Endothelial cell of umbilical vein (primary cell): Measurements from ENCODE around the gene RENBP. TPM values are rescaled to one million over a fixed set of nuclear protein-coding genes. Genes with fewer than 3 reads are reported as not detected.

Experiments
- BruUV-seq: library from RNA; stranded (reverse); fragments of 400-500 nt; replicated peaks from 2 replicates; lab custom pipeline; 2021; lab: Mats Ljungman, UMichigan
- CTCF ChIA-PET: fragments of 300-600, 350-600 bp; sonication (Branson Sonifier 250); formaldehyde crosslinking; loops from one replicate; lab custom pipeline; 2021; ENCODE audit warnings: antibody characterized with exemption, inconsistent platforms; lab: Charles Lee
- POLR2A ChIA-PET: fragments of 300-600, 350-600 bp; sonication (Branson Sonifier 250); formaldehyde crosslinking; loops from one replicate; lab custom pipeline; 2021; ENCODE audit warnings: antibody characterized with exemption, inconsistent platforms; lab: Charles Lee
- DNase-seq: peaks from one replicate; pipeline ENCODE4 v3.0.0-alpha.2; 2011; ENCODE audit warnings: low read depth, low spot score
- FAIRE-seq: peaks from 2 replicates; lab custom pipeline; 2011; peaks lifted over from hg19 to GRCh38; lab: Jason Lieb, UNC
- H2AFZ ChIP-seq: 2 replicates; pipeline ENCODE4 v1.6.0; 2012; ENCODE audit warnings: low read depth, low read length, control low read depth, inconsistent platforms
- H3K27ac ChIP-seq: 2 replicates; pipeline ENCODE4 v1.5.1; 2011; ENCODE audit warnings: low read depth, mild to moderate bottlenecking, control low read depth, low read length, moderate library complexity; ENCODE audit not compliant: insufficient read depth
- H3K27me3 ChIP-seq, 2 experiments: 2 replicates each; pipeline versions ENCODE4 v1.6.0 to v1.6.1; 2011; ENCODE audit warnings: low read length in 2 of 2, mixed read lengths in 1 of 2; ENCODE audit not compliant: control insufficient read depth in 2 of 2, insufficient read depth in 2 of 2
- H3K36me3 ChIP-seq, 2 experiments: 2 replicates in 1 of 2; 3 replicates in 1 of 2; pipeline ENCODE4 v1.5.1; 2011; ENCODE audit warnings: low read length in 2 of 2, mild to moderate bottlenecking in 1 of 2, moderate library complexity in 1 of 2; ENCODE audit not compliant: control insufficient read depth in 2 of 2, insufficient read depth in 2 of 2; ENCODE audit errors: extremely low read depth in 1 of 2
- H3K4me1 ChIP-seq: 3 replicates; pipeline ENCODE4 v1.5.1; 2011; ENCODE audit warnings: mild to moderate bottlenecking, low read length; ENCODE audit not compliant: control insufficient read depth, insufficient read depth; ENCODE audit errors: extremely low read depth
- H3K4me2 ChIP-seq: 2 replicates; pipeline ENCODE4 v1.6.1; 2011; ENCODE audit warnings: low read length, control low read depth, mixed read lengths; ENCODE audit not compliant: insufficient read depth
- H3K4me3 ChIP-seq, 3 experiments: fragments of 200-600 bp in 1 of 3; sonication (generic), shearing (Covaris generic) in 1 of 3; replicated peaks in 1 of 3; 2 replicates each; pipeline ENCODE4 v1.5.1; 2011 to 2016; ENCODE audit warnings: control low read depth in 3 of 3, low read length in 3 of 3, mild to moderate bottlenecking in 2 of 3, inconsistent platforms in 1 of 3, low read depth in 1 of 3, moderate library complexity in 1 of 3; ENCODE audit not compliant: insufficient read depth in 1 of 3
- H3K79me2 ChIP-seq: 2 replicates; pipeline ENCODE4 v1.6.0; 2012; ENCODE audit warnings: low read length, inconsistent platforms; ENCODE audit not compliant: control insufficient read depth, insufficient read depth
- H3K9ac ChIP-seq: replicated peaks from 2 replicates; pipeline ENCODE3; 2011; ENCODE audit warnings: low read length, control low read depth; ENCODE audit not compliant: insufficient read depth; ENCODE audit errors: extremely low read depth
- H3K9me1 ChIP-seq: replicated peaks from 3 replicates; pipeline ENCODE4 v1.6.0; 2011; ENCODE audit warnings: mild to moderate bottlenecking, low read length; ENCODE audit not compliant: control insufficient read depth, insufficient read depth; ENCODE audit errors: extremely low read depth
- H3K9me3 ChIP-seq: replicated peaks from 2 replicates; pipeline ENCODE4 v1.5.1; 2012; ENCODE audit warnings: low read length, inconsistent platforms; ENCODE audit not compliant: control insufficient read depth, insufficient read depth
- H4K20me1 ChIP-seq: replicated peaks from 2 replicates; pipeline ENCODE3; 2011; ENCODE audit warnings: mild to moderate bottlenecking, low read length; ENCODE audit not compliant: control insufficient read depth, insufficient read depth; ENCODE audit errors: extremely low read depth
- CTCF ChIP-seq, 2 donors: IDR thresholded peaks; 1 replicate in 1 of 2; 2 replicates in 1 of 2; pipeline ENCODE4 v1.5.1; 2011; ENCODE audit warnings: low read length in 2 of 2, mild to moderate bottlenecking in 2 of 2, moderate library complexity in 2 of 2, control low read depth in 1 of 2, inconsistent platforms in 1 of 2, low read depth in 1 of 2; ENCODE audit not compliant: insufficient read depth in 1 of 2; ENCODE audit errors: extremely low read depth in 1 of 2
- EZH2 ChIP-seq: IDR thresholded peaks from 2 replicates; pipeline ENCODE4 v1.6.1; 2012; ENCODE audit warnings: borderline replicate concordance, low read depth, mild to moderate bottlenecking, moderate library complexity, low read length, inconsistent platforms; ENCODE audit not compliant: severe bottlenecking
- FOS ChIP-seq: IDR thresholded peaks from 2 replicates; pipeline ENCODE4 v1.6.1; 2011; ENCODE audit warnings: mild to moderate bottlenecking, low read length, moderate library complexity, borderline replicate concordance; ENCODE audit not compliant: insufficient read depth
- GATA2 ChIP-seq: IDR thresholded peaks from 2 replicates; pipeline ENCODE4 v1.7.0; 2011; ENCODE audit warnings: low read depth, mild to moderate bottlenecking, moderate library complexity, mixed read lengths, low read length; ENCODE audit not compliant: insufficient read length, insufficient read depth
- JUN ChIP-seq: IDR thresholded peaks from 2 replicates; pipeline ENCODE4 v1.6.1; 2011; ENCODE audit warnings: borderline replicate concordance, low read depth; ENCODE audit not compliant: insufficient read length, insufficient read depth
- MAX ChIP-seq: IDR thresholded peaks from 2 replicates; pipeline ENCODE4 v1.6.1; 2011; ENCODE audit not compliant: insufficient read depth, insufficient read length
- MYC ChIP-seq: IDR thresholded peaks from one replicate; pipeline ENCODE4 v1.6.1; 2011; ENCODE audit warnings: mild to moderate bottlenecking, low read depth, low read length
- POLR2A ChIP-seq: IDR thresholded peaks from 2 replicates; pipeline ENCODE4 v1.6.1; 2012; ENCODE audit warnings: low read depth, mild to moderate bottlenecking, control low read depth, low read length
- POLR2AphosphoS5 ChIP-seq: IDR thresholded peaks from 2 replicates; pipeline ENCODE4 v1.6.1; 2012; ENCODE audit warnings: low read depth, mild to moderate bottlenecking, control low read depth, low read length, moderate library complexity; ENCODE audit not compliant: insufficient read depth
- dilution Hi-C: fragments of 300-500 bp; cut with MboI; formaldehyde crosslinking; loops from one replicate; pipeline ENCODE4 v1.15.0; 2019; ENCODE audit warnings: low sequenced_read_pairs; ENCODE audit not compliant: extremely low pct_ligation_motif_present
- intact Hi-C: fragments of 100-400 bp; cut with micrococcal nuclease; formaldehyde crosslinking; loops from one replicate; pipeline ENCODE4 v1.10.0; 2022
- polyA plus RNA-seq, 4 experiments: library from polyadenylated mRNA; depleted of rRNA in 3 of 4; stranded (reverse) in 3 of 4; unstranded in 1 of 4; fragments of >200 nt; gene quantifications; 2 replicates each; pipeline versions ENCODE4 v1.2.1 to v1.2.3, GENCODE V29; 2011 to 2012; ENCODE audit warnings: missing spikeins in 1 of 4
- total RNA-seq: library from RNA; stranded (reverse); gene quantifications from 2 replicates; pipeline ENCODE4 v1.2.3, GENCODE V29; 2021

RENBP gene
- total and polyA plus RNA-seq, 2 donors (not counting 3 experiments of a cell fraction or from before 2014, with no cell fraction given): 8.0 to 16.0 TPM

- POLR2A ChIA-PET: no interaction called here
Measured at GRCh38 chrX:153939573-153939972, 4.9 kb downstream of the RENBP start.

GRCh38 chrX:153938226-153938786, 6.1 kb downstream of the RENBP start:
- POLR2A ChIA-PET: no interaction called here
- FAIRE-seq: no peak
- no peak for DNase-seq

More at GRCh38 chrX:153939573-153939972, 4.9 kb downstream of the RENBP start:
- H3K9me1 ChIP-seq: no peaks in the 10 kb centered on the region
- no peak overlapping the region for H3K27ac ChIP-seq
- DNase-seq (no peak), FAIRE-seq (no peak)
- no peaks in the 10 kb centered on the region for H3K9me3 ChIP-seq
- no peaks in the 10 kb centered on the region for H3K36me3 ChIP-seq
- no peaks in the 10 kb centered on the region for H4K20me1 ChIP-seq
- no peak overlapping the region for H2AFZ ChIP-seq
- H3K79me2 ChIP-seq: peaks cover under 1% of the 10 kb centered on the region
- intact Hi-C loops: no loop called here
- no peak overlapping the region for H3K9ac ChIP-seq
- BruUV-seq: no TSS peak
- TF ChIP-seq POLR2AphosphoS5 (no peak), MYC (no peak), JUN (no peak), POLR2A (no peak)
- H3K4me1 ChIP-seq: peaks cover 3% of the 10 kb centered on the region
- CTCF ChIA-PET: interaction anchor here (0.9 to 1.5 kb wide), 3 partner anchors 9 to 15 kb away, joined by 3 to 6 read pairs (median 3); no protein-coding TSS in a partner anchor
- H3K4me2 ChIP-seq: no peak overlapping the region
- no peak overlapping the region for H3K4me3 ChIP-seq
- dilution Hi-C loops: no loop called here
- H3K27me3 ChIP-seq: no peaks in the 10 kb centered on the region

More at GRCh38 chrX:153938226-153938786, 6.1 kb downstream of the RENBP start:
- Histone ChIP-seq H3K4me3 (no peak overlapping the region), H3K4me1 (peaks cover 3% of the 10 kb centered on the region), H3K4me2 (no peak overlapping the region), H2AFZ (no peak overlapping the region), H3K36me3 (no peaks in the 10 kb centered on the region), H3K9me1 (no peaks in the 10 kb centered on the region), H4K20me1 (no peaks in the 10 kb centered on the region), H3K9me3 (no peaks in the 10 kb centered on the region), H3K79me2 (peaks cover 11% of the 10 kb centered on the region), H3K27ac (no peak overlapping the region), H3K27me3 (no peaks in the 10 kb centered on the region), H3K9ac (no peak overlapping the region)
- dilution Hi-C loops: no loop called here
- TF ChIP-seq CTCF (IDR thresholded peaks at IDR 0.05; ENCODE audit: extremely low read depth in 1 of 2, insufficient read depth in 1 of 2, low read depth in 1 of 2, low read length in 2 of 2) (no peak), JUN (no peak), MAX (no peak), GATA2 (no peak), POLR2A (no peak), POLR2AphosphoS5 (no peak), MYC (no peak), FOS (no peak), EZH2 (no peak)
- no TSS peak for BruUV-seq
- intact Hi-C loops: no loop called here
- CTCF ChIA-PET: interaction anchor here (0.9 to 1.5 kb wide), 3 partner anchors 9 to 15 kb away, joined by 3 to 6 read pairs (median 6); no protein-coding TSS in a partner anchor
